ENCODE data around the gene SLC29A1. TPM values are rescaled to one million over a fixed set of nuclear protein-coding genes. Genes with fewer than 3 reads are reported as not detected.
A peak's percentile ranks its signal among the peaks of the same experiment; 100 is the strongest.

Gene SLC29A1
- total and polyA plus RNA-seq, 2 of the 8 experiments (the other 6 are each of a cell fraction or from before 2014, with no cell fraction given): 187 to 558 TPM

- TF ChIP-seq ATF2 (IDR thresholded peaks at IDR 0.05; ENCODE audit: low read length): 0 out of 2 replicates have a peak, but pooled peaks have one; percentile 29
- 0 out of 3 replicates have a peak, but pooled peaks of 1 of the 2 experiments have one; percentile 20 for TF ChIP-seq POLR2A (IDR thresholded peaks at IDR 0.05; ENCODE audit: control extremely low read depth in 1 of 2, low read depth in 2 of 2, low read length in 2 of 2)
- peak in 2 of 3 experiments; percentile 74 to 76; a peak in 3 of 4 replicates for TF ChIP-seq CTCF (IDR thresholded peaks at IDR 0.05; ENCODE audit: control extremely low read depth in 1 of 3, insufficient read depth in 1 of 3, low read depth in 1 of 3, low read length in 3 of 3)
- no peak for TF ChIP-seq CHD2 (IDR thresholded peaks at IDR 0.05; ENCODE audit: low read length)
- TF ChIP-seq TAF1 (IDR thresholded peaks at IDR 0.05; ENCODE audit: low read depth, low read length): peak; percentile 61; the same call in 1 of the 2 replicates
- 0 out of 4 replicates have a peak, but pooled peaks of 1 of the 2 experiments have one; percentile 34 for TF ChIP-seq SIN3A (conservative IDR thresholded peaks at IDR 0.05 in 1 of 2, IDR thresholded peaks at IDR 0.05 in 1 of 2; ENCODE audit: low read depth in 1 of 2, low read length in 2 of 2)
- no peak for TF ChIP-seq JUND (IDR thresholded peaks at IDR 0.05; ENCODE audit: low read length)
- TF ChIP-seq RXRA (IDR thresholded peaks at IDR 0.05; ENCODE audit: insufficient read depth, low read depth, low read length): no peak
- TF ChIP-seq ZNF274 (IDR thresholded peaks at IDR 0.05; ENCODE audit: borderline replicate concordance, extremely low read depth, low read length): no peak
- peak; percentile 48; the same call in 1 of the 2 replicates for TF ChIP-seq TBP (IDR thresholded peaks at IDR 0.05; ENCODE audit: low read depth, low read length)
- no peak for TF ChIP-seq GABPA (IDR thresholded peaks at IDR 0.05; ENCODE audit: borderline replicate concordance, insufficient read depth, low read length)
Measured at GRCh38 chr6:44234101-44235025, 11.0 kb downstream of the SLC29A1 start (continued).
